HEK293T (cell line): ENCODE measurements around the gene MAD1L1.

ENCODE experiments used
- CTCF ChIA-PET: fragments of 350-600 bp; formaldehyde crosslinking; extraction: SDS; loops from one replicate; lab custom pipeline; 2021; ENCODE audit warnings: antibody characterized with exemption, inconsistent platforms; lab: Yijun Ruan, JAX
- POLR2A ChIA-PET: fragments of 350-600 bp; formaldehyde crosslinking; extraction: SDS; loops from one replicate; lab custom pipeline; 2020; ENCODE audit warnings: antibody characterized with exemption, inconsistent platforms; lab: Yijun Ruan, JAX
- DNase-seq: peaks from one replicate; pipeline ENCODE4 v3.0.0; 2012; ENCODE audit warnings: mixed read lengths; ENCODE audit errors: extremely low spot score
- ARNT ChIP-seq: fragments of 450-650 bp; IDR thresholded peaks from 2 replicates; pipeline ENCODE4 v1.6.1; 2017; ENCODE audit warnings: mild to moderate bottlenecking
- BHLHE40 ChIP-seq: fragments of 450-650 bp; IDR thresholded peaks from 2 replicates; pipeline ENCODE4 v1.6.1; 2016; ENCODE audit warnings: mild to moderate bottlenecking, moderate library complexity, borderline replicate concordance
- CTBP1 ChIP-seq: fragments of 450-650 bp; IDR thresholded peaks from 2 replicates; pipeline ENCODE4 v1.6.1; 2016; ENCODE audit warnings: borderline replicate concordance
- ELF4 ChIP-seq: fragments of 450-650 bp; IDR thresholded peaks from 2 replicates; pipeline ENCODE4 v1.6.1; 2017; ENCODE audit warnings: antibody characterized with exemption
- FOXA1 ChIP-seq: fragments of 450-650 bp; IDR thresholded peaks from 2 replicates; pipeline ENCODE4 v1.6.1; 2016; ENCODE audit warnings: mild to moderate bottlenecking
- FOXK2 ChIP-seq: fragments of 450-650 bp; IDR thresholded peaks from 2 replicates; pipeline ENCODE4 v1.6.1; 2016; ENCODE audit warnings: mild to moderate bottlenecking
- FOXM1 ChIP-seq: fragments of 450-650 bp; IDR thresholded peaks from 2 replicates; pipeline ENCODE4 v1.6.1; 2017; ENCODE audit warnings: mild to moderate bottlenecking, borderline replicate concordance
- HDGF ChIP-seq: fragments of 450-650 bp; IDR thresholded peaks from 2 replicates; pipeline ENCODE4 v1.6.1; 2017; ENCODE audit warnings: antibody characterized with exemption, borderline replicate concordance
- LEF1 ChIP-seq: fragments of 450-650 bp; IDR thresholded peaks from 2 replicates; pipeline ENCODE4 v1.6.1; 2017; ENCODE audit warnings: mild to moderate bottlenecking, borderline replicate concordance
- NFRKB ChIP-seq: fragments of 450-650 bp; IDR thresholded peaks from 2 replicates; pipeline ENCODE4 v1.6.1; 2016; ENCODE audit warnings: mild to moderate bottlenecking, moderate library complexity
- SP1 ChIP-seq: fragments of 450-650 bp; IDR thresholded peaks from 2 replicates; pipeline ENCODE4 v1.6.1; 2017
- SUZ12 ChIP-seq: fragments of 450-650 bp; IDR thresholded peaks from 2 replicates; pipeline ENCODE4 v1.6.1; 2016; ENCODE audit warnings: mild to moderate bottlenecking
- TARDBP ChIP-seq: fragments of 450-650 bp; IDR thresholded peaks from 2 replicates; pipeline ENCODE4 v1.6.1; 2016
- ZNF384 ChIP-seq: fragments of 450-650 bp; IDR thresholded peaks from 2 replicates; pipeline ENCODE4 v1.6.1; 2016
- TF ChIP-seq, protein P1 (sequence below): fragments of 450-650 bp; IDR thresholded peaks from 2 replicates; pipeline ENCODE4 v1.6.1; 2016

Gene MAD1L1

DNA sequence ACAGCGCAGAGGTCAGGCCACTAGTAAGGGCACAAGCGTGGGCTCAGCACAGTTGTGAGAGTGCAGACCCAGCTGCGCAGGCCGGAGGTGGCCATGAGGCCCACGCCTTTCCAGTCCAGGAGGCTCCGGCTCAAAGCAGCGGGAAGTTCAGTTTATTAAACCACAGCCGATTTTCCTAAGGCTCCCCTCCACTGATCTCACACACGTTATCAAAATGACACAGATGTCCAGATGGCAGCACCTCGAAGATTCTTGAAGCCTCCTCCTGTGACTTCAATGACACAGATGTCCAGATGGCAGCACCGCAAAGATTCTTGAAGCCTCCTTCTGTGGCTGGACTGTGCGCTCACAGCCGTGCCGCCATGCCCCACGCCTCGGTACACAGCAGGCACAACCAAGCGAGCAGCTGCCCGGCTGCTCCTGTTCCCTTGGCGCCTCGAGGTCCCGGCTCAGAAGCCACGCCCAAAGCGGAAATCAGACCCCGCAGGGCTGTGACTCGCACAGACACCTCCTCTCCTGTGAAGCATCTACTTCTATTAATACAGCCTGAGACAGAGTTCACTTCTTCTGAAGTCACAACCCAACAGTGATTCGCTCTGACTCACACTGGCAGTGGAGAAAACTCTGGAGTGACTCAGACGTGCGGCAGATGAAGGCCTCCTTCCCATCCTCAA is 122.7 kb downstream of the MAD1L1 start:
- ChIA-PET CTCF (no interaction called here), POLR2A (no interaction called here)
- DNase-seq, result no peak
- TF ChIP-seq SP1, result no peak
- TF ChIP-seq HDGF, result no peak

DNA sequence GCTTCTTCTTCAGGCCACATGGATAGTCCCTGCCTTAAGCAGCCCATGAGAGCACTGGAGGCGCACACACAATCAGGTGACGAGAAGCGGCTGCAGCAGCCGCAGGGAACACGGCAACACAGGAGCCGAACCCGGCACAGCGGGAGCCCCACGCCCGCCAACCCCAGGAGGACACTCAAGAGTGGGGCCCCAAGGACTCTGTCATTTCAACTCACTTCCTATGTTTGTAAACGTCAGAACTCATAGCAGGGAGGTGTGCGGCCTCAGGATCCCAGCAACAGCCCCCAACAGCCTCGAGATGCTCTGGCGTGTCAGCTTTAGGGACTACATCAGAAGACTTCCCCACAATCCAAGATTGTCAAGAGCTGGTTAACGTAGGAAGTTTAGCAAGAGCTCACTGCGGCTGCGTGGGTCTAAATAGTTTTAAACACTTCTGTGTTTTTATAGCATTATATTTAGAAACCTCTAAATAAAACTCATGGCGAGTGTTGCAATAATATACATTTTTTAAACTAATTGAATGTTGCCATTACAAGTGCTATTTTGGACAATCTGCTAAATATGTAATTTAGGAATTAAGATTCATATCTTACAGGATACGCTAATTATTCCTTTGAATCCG is 123.4 kb downstream of the MAD1L1 start:
- TF ChIP-seq, protein P1, sequence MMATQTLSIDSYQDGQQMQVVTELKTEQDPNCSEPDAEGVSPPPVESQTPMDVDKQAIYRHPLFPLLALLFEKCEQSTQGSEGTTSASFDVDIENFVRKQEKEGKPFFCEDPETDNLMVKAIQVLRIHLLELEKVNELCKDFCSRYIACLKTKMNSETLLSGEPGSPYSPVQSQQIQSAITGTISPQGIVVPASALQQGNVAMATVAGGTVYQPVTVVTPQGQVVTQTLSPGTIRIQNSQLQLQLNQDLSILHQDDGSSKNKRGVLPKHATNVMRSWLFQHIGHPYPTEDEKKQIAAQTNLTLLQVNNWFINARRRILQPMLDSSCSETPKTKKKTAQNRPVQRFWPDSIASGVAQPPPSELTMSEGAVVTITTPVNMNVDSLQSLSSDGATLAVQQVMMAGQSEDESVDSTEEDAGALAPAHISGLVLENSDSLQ, result no peak
- no peak for TF ChIP-seq FOXM1
- no peak for TF ChIP-seq TARDBP
- TF ChIP-seq ELF4, result no peak
- no peak for TF ChIP-seq SP1
- TF ChIP-seq ARNT, result no peak
- no peak for TF ChIP-seq ZNF384
- no peak for TF ChIP-seq FOXK2
- TF ChIP-seq SUZ12, result no peak
- no peak for TF ChIP-seq BHLHE40
- CTCF ChIA-PET, result no interaction called here
- no peak for DNase-seq

DNA sequence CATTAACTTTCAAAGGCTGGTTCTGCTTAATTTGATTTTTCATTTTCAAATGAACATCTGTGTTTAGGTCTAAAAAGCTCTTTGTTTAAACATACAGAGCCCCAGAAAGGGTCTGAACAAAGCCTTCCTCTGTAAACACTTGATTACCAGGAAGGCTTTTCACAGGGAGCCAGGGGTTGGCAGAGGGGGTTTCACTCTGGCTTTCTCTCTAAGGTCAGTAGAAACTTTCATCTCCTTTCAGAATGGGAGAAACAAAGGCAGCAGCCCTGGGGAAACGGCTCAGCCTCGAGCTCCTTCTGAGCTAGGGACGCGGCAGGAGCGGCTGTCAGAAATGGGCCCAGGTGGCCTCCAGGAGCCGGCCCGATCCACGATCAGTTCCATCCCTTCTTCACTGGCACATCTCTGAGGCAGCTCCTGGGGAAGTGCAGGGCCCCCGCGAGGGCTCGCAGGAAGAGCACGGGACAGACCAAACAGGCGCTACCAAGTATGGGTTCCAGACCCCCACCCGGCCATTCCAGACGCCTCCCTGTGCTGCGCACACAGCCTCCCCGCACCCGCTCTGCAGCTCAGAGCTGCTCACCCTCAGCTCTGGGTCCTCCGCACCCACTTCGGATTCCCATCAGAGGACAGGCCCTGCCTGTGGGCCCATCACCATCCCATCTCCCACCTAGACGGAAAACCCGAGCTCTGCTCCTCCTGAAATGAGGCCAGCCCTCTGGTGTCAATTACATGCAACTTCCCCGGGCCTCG is 124.1 kb downstream of the MAD1L1 start:
- DNase-seq, result no peak
- TF ChIP-seq ARNT (no peak), FOXK2 (no peak), NFRKB (no peak), SP1 (no peak), BHLHE40 (no peak), LEF1 (no peak), SUZ12 (no peak), HDGF (no peak), FOXA1 (no peak), FOXM1 (no peak), ZNF384 (no peak), CTBP1 (no peak)
- TF ChIP-seq, protein P1, result no peak
- CTCF ChIA-PET, result no interaction called here
- POLR2A ChIA-PET, result no interaction called here

More for the DNA sequence above, 123.4 kb downstream of the MAD1L1 start:
- POLR2A ChIA-PET, result no interaction called here

DNA sequence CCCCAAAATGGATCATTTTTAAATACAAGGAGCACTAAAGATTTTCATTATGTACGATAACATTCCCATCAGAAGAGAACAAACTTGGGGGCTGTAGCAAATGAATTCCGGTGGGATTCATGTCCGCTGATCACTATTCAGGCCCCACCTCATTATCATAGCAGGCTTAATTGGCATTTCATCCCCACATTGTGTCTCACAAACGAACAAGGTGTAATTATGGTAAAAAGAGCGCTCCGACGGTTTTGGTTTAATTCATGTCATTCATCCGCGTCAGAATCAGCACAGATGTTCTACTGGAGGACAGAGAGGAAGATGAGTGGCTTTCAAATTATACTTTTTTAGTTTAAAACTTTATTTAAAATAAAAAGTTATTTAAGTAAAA is 124.7 kb downstream of the MAD1L1 start:
- ChIA-PET CTCF (no interaction called here), POLR2A (no interaction called here)
- TF ChIP-seq SUZ12 (no peak), ARNT (no peak), CTBP1 (no peak), ELF4 (no peak), HDGF (no peak), FOXM1 (no peak), BHLHE40 (no peak), TARDBP (no peak), SP1 (no peak), NFRKB (no peak), FOXK2 (no peak)
- TF ChIP-seq, protein P1, result no peak
- DNase-seq, result no peak

DNA sequence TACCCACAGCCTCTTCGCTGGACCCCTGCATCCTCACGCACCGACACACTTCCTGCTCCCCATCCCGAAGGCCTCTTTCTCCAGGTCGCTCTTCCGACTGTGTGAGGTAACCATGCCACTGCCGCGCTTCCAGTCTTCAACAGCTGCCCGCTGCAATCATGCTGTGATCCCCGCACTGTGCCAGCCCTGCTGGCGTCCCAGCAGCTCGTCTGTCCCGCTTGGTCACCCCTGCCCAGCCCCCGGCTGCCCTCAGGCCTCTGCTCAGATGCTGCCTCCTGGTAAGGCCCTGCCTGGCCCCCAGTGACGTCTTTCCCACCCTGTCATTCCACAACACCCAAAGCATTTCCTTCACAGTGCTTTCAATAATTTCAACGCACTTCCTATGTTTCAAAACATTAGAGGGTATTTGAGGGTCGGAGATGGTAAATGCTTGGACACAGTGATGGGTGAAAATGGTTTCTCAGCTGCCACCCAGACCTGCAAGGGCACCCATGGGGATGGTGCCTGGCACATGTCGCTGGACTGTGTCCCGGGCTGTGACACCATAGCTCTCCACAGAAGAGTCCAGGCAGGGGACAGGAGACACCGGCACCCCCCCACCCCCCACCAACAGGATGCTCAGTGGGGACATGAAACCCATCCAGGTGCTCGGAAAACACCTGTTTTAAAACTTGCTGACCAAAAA is 125.2 kb downstream of the MAD1L1 start:
- CTCF ChIA-PET, result no interaction called here
- TF ChIP-seq FOXA1 (no peak), ARNT (no peak), FOXM1 (no peak), ZNF384 (no peak), ELF4 (no peak), SUZ12 (no peak), LEF1 (no peak), NFRKB (no peak), BHLHE40 (no peak)
- TF ChIP-seq, protein P1, result no peak
- DNase-seq, result no peak
- POLR2A ChIA-PET, result no interaction called here
